ENCODE results near the gene CXCL12. TPM values are rescaled to one million over a fixed set of nuclear protein-coding genes. Genes with fewer than 3 reads are reported as not detected.

The CXCL12 gene
- total and polyA plus RNA-seq, 2 donors (not counting 3 experiments of a cell fraction or from before 2014, with no cell fraction given), result 0.35 to 1.4 TPM

DNA sequence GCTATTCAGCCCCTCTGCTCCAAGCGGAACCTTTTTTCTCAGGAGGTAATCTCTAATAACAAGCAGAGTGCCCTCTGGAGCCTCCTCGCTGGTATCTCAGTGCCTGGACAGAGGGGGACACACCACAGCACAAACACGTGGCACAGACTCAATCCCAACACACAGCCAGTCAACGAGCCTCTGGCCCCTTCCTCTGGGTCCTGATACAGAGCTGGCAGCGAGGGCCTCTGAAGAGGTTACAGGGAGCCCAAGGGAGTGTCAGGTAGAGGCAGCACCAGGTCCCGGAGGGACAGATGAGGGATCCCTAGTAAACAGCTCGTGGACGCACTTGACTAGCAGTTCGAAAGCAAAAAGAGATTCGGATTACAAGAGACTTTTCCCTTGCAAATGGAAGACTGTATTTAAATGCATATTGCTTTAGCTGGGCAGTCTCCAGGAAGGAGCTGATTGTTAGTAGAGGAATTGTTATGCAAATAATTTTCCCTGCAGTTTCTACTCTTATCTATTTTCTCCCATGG is 14.1 kb downstream of the CXCL12 start:
- Histone ChIP-seq H3K4me1 (ENCODE audit: control insufficient read depth, extremely low read depth, insufficient read depth, low read length) (no peaks in the 10 kb centered on the region), H3K9me3 (replicated peaks; ENCODE audit: control insufficient read depth, insufficient read depth, low read length) (no peaks in the 10 kb centered on the region), H3K79me2 (ENCODE audit: control insufficient read depth, insufficient read depth, low read length) (no peaks in the 10 kb centered on the region), H3K9me1 (replicated peaks; ENCODE audit: control insufficient read depth, extremely low read depth, insufficient read depth, low read length) (no peaks in the 10 kb centered on the region), H3K27ac (ENCODE audit: insufficient read depth, low read depth, low read length) (no peak overlapping the region), H3K4me3 (replicated peaks in 1 of 3; ENCODE audit: insufficient read depth in 1 of 3, low read depth in 1 of 3, low read length in 3 of 3) (no peak overlapping the region), H2AFZ (ENCODE audit: low read depth, low read length) (no peak overlapping the region), H3K27me3 (ENCODE audit: control insufficient read depth in 2 of 2, insufficient read depth in 2 of 2, low read length in 2 of 2) (no peaks in the 10 kb centered on the region), H3K36me3 (ENCODE audit: control insufficient read depth in 2 of 2, extremely low read depth in 1 of 2, insufficient read depth in 2 of 2, low read length in 2 of 2) (no peaks in the 10 kb centered on the region), H3K4me2 (ENCODE audit: insufficient read depth, low read length) (no peak overlapping the region), H4K20me1 (replicated peaks; ENCODE audit: control insufficient read depth, extremely low read depth, insufficient read depth, low read length) (no peaks in the 10 kb centered on the region), H3K9ac (replicated peaks; ENCODE audit: extremely low read depth, insufficient read depth, low read length) (no peak overlapping the region)
- intact Hi-C loops (cut with micrococcal nuclease), result no loop called here
- BruUV-seq (replicated peaks), result no TSS peak
- DNase-seq (ENCODE audit: low read depth, low spot score) (no peak), FAIRE-seq (no peak)
- TF ChIP-seq FOS (IDR thresholded peaks at IDR 0.05; ENCODE audit: borderline replicate concordance, insufficient read depth, low read length), result no peak
- TF ChIP-seq MAX (IDR thresholded peaks at IDR 0.05; ENCODE audit: insufficient read depth, insufficient read length), result no peak
- TF ChIP-seq, protein P1, sequence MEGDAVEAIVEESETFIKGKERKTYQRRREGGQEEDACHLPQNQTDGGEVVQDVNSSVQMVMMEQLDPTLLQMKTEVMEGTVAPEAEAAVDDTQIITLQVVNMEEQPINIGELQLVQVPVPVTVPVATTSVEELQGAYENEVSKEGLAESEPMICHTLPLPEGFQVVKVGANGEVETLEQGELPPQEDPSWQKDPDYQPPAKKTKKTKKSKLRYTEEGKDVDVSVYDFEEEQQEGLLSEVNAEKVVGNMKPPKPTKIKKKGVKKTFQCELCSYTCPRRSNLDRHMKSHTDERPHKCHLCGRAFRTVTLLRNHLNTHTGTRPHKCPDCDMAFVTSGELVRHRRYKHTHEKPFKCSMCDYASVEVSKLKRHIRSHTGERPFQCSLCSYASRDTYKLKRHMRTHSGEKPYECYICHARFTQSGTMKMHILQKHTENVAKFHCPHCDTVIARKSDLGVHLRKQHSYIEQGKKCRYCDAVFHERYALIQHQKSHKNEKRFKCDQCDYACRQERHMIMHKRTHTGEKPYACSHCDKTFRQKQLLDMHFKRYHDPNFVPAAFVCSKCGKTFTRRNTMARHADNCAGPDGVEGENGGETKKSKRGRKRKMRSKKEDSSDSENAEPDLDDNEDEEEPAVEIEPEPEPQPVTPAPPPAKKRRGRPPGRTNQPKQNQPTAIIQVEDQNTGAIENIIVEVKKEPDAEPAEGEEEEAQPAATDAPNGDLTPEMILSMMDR (IDR thresholded peaks at IDR 0.05; ENCODE audit: extremely low read depth in 1 of 2, insufficient read depth in 1 of 2, low read depth in 1 of 2, low read length in 2 of 2), result no peak
- no peak for TF ChIP-seq EZH2 (IDR thresholded peaks at IDR 0.05; ENCODE audit: borderline replicate concordance, low read depth, low read length, severe bottlenecking)
- POLR2A ChIA-PET, result no interaction called here
- dilution Hi-C loops (cut with MboI; ENCODE audit: extremely low pct_ligation_motif_present, low sequenced_read_pairs), result no loop called here
- CTCF ChIA-PET, result no interaction called here

DNA sequence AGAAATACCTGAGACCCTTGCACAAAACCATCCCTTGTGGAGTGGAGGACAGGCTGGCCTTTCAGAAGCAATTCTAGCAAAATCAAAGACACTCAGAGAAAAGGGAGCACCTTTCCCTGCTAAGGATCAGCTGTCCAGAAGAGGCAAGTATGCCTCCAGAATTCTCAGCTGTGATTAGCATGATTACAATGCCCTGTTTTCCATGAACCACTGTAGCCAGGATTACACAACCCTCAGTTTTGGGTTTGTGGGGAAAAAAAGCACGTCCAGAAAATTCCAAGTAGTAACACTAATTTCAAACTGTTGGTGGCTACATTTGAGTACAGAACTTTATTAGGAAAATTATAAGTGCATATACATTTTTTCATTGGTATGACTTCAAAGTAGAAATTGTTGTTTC is 15.0 kb downstream of the CXCL12 start:
- intact Hi-C loops (cut with micrococcal nuclease), result no loop called here
- no peak for FAIRE-seq
- Histone ChIP-seq H2AFZ (ENCODE audit: low read depth, low read length) (no peak overlapping the region), H3K9ac (replicated peaks; ENCODE audit: extremely low read depth, insufficient read depth, low read length) (no peak overlapping the region), H3K27ac (ENCODE audit: insufficient read depth, low read depth, low read length) (no peak overlapping the region), H3K36me3 (ENCODE audit: control insufficient read depth in 2 of 2, extremely low read depth in 1 of 2, insufficient read depth in 2 of 2, low read length in 2 of 2) (no peaks in the 10 kb centered on the region), H3K79me2 (ENCODE audit: control insufficient read depth, insufficient read depth, low read length) (no peaks in the 10 kb centered on the region), H3K9me1 (replicated peaks; ENCODE audit: control insufficient read depth, extremely low read depth, insufficient read depth, low read length) (no peaks in the 10 kb centered on the region), H3K4me2 (ENCODE audit: insufficient read depth, low read length) (no peak overlapping the region), H3K4me1 (ENCODE audit: control insufficient read depth, extremely low read depth, insufficient read depth, low read length) (no peaks in the 10 kb centered on the region), H3K27me3 (ENCODE audit: control insufficient read depth in 2 of 2, insufficient read depth in 2 of 2, low read length in 2 of 2) (no peaks in the 10 kb centered on the region), H3K4me3 (replicated peaks in 1 of 3; ENCODE audit: insufficient read depth in 1 of 3, low read depth in 1 of 3, low read length in 3 of 3) (no peak overlapping the region), H4K20me1 (replicated peaks; ENCODE audit: control insufficient read depth, extremely low read depth, insufficient read depth, low read length) (no peaks in the 10 kb centered on the region), H3K9me3 (replicated peaks; ENCODE audit: control insufficient read depth, insufficient read depth, low read length) (no peaks in the 10 kb centered on the region)
- TF ChIP-seq JUN (IDR thresholded peaks at IDR 0.05; ENCODE audit: borderline replicate concordance, insufficient read depth, insufficient read length, low read depth) (no peak), EZH2 (IDR thresholded peaks at IDR 0.05; ENCODE audit: borderline replicate concordance, low read depth, low read length, severe bottlenecking) (no peak), MAX (IDR thresholded peaks at IDR 0.05; ENCODE audit: insufficient read depth, insufficient read length) (no peak), GATA2 (IDR thresholded peaks at IDR 0.05; ENCODE audit: insufficient read depth, insufficient read length, low read depth, low read length) (no peak), MYC (IDR thresholded peaks at IDR 0.05; ENCODE audit: low read depth, low read length) (no peak), POLR2AphosphoS5 (IDR thresholded peaks at IDR 0.05; ENCODE audit: insufficient read depth, low read depth, low read length) (no peak)
- ChIA-PET CTCF (no interaction called here), POLR2A (no interaction called here)
- dilution Hi-C loops (cut with MboI; ENCODE audit: extremely low pct_ligation_motif_present, low sequenced_read_pairs), result no loop called here
- no peak for DNase-seq (ENCODE audit: low read depth, low spot score)
- BruUV-seq (replicated peaks), result no TSS peak

Data from endothelial cell of umbilical vein (primary cell).